ENCODE measurements around the gene JAK3. TPM values are rescaled to one million over a fixed set of nuclear protein-coding genes. Genes with fewer than 3 reads are reported as not detected.

JAK3 gene
- total and polyA plus RNA-seq, 2 of the 8 experiments (the other 6 are each of a cell fraction or from before 2014, with no cell fraction given), result 4.0 to 4.7 TPM

DNA sequence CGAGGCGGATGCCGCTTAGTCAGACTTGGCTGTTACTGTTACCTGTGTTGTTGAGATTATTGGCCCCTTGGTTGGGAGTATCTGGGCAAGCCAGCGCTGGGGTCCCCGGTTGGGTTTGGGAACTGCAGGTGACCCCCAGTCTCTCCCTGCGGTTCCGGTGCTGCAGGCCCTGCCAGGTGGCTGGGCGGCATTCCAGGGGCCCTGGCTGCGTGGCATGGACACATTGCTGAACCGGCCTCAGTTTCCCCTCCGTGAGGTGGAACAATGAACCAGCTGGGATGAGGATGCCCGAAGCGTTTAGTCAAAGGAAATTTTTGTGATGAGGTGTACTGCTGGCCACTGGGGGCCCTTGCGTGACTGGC, 52.3 kb downstream of the JAK3 start:
- Histone ChIP-seq H3K79me2 (ENCODE audit: control insufficient read depth in 1 of 2, insufficient read depth in 2 of 2, low read length in 2 of 2) (no peaks in the 10 kb centered on the region), H3K23ac (ENCODE audit: insufficient read length) (no peak overlapping the region), H2AFZ (ENCODE audit: low read length) (peak overlapping the region; percentile 47; the same call in 1 of the 2 replicates), H3K14ac (ENCODE audit: insufficient read length) (no peak overlapping the region), H2BK5ac (ENCODE audit: low read depth, low read length) (no peak overlapping the region), H3K9me3 (ENCODE audit: insufficient read depth in 2 of 2, low read depth in 1 of 2, low read length in 1 of 2) (no peaks in the 10 kb centered on the region), H3K56ac (replicated peaks; ENCODE audit: insufficient read length, low read depth, low read length) (no peak overlapping the region), H3K27ac (ENCODE audit: low read depth, low read length) (no peak overlapping the region), H4K8ac (ENCODE audit: extremely low read depth, insufficient read depth, low read length) (peak overlapping the region; percentile 18; the same call in 1 of the 2 replicates), H4K20me1 (replicated peaks in 1 of 2; ENCODE audit: control insufficient read depth in 1 of 2, insufficient read depth in 2 of 2, low read length in 2 of 2) (no peaks in the 10 kb centered on the region), H2BK12ac (ENCODE audit: low read depth, low read length) (no peak overlapping the region), H3K4me3 (ENCODE audit: extremely low read depth in 1 of 4, insufficient read depth in 2 of 4, low read depth in 3 of 4, low read length in 4 of 4) (peak overlapping the region; percentile 40 to 69 (median 58)), H3K4me1 (replicated peaks in 1 of 4; ENCODE audit: control insufficient read depth in 3 of 4, insufficient read depth in 4 of 4, low read length in 3 of 4) (peaks cover 0 to 6% (median 4%) of the 10 kb centered on the region in 4 experiments; a peak in 5 of 7 replicates), H3K4ac (replicated peaks; ENCODE audit: insufficient read length, low read depth, low read length) (peak overlapping the region; percentile 53), H4K91ac (replicated peaks; ENCODE audit: insufficient read length, low read length) (no peak overlapping the region), H3K79me1 (ENCODE audit: low read depth, low read length) (no peaks in the 10 kb centered on the region), H4K5ac (ENCODE audit: insufficient read length, low read depth, low read length) (no peak overlapping the region), H2BK15ac (ENCODE audit: low read length) (no peak overlapping the region), H2BK120ac (replicated peaks; ENCODE audit: low read depth, low read length) (no peak overlapping the region), H3K36me3 (ENCODE audit: control insufficient read depth in 2 of 4, insufficient read depth in 4 of 4, low read length in 3 of 4) (no peaks in the 10 kb centered on the region), H3K23me2 (ENCODE audit: low read depth, low read length) (peaks cover 12% of the 10 kb centered on the region; the same call in 1 of the 2 replicates), H2BK20ac (ENCODE audit: low read length) (no peak overlapping the region), H3K4me2 (ENCODE audit: insufficient read depth in 1 of 2, low read depth in 2 of 2, low read length in 2 of 2) (peak overlapping the region; percentile 71 to 80), H3K27me3 (replicated peaks in 1 of 4; ENCODE audit: control insufficient read depth in 3 of 4, extremely low read depth in 1 of 4, insufficient read depth in 3 of 4, low read length in 3 of 4) (peaks cover 0 to 9% (median 7%) of the 10 kb centered on the region in 4 experiments; a peak in 6 of 7 replicates), H2AK5ac (ENCODE audit: low read depth, low read length) (no peak overlapping the region), H3K18ac (ENCODE audit: extremely low read depth, low read length) (no peak overlapping the region; the same call in 1 of the 2 replicates), H3K9ac (replicated peaks in 1 of 4; ENCODE audit: extremely low read depth in 1 of 4, low read depth in 3 of 4, low read length in 3 of 4) (peak overlapping the region in 1 of 4 experiments; percentile 9; a peak in 1 of 7 replicates)
- ChIA-PET CTCF (ENCODE audit: partially characterized antibody) (interaction anchor here (1.0 to 2.7 kb wide), 8 partner anchors 11 to 64 kb away, joined by 3 to 11 read pairs (median 4); partner anchors contain the start of gene RPL18A), POLR2A (ENCODE audit: partially characterized antibody) (interaction anchor here (0.9 to 3.7 kb wide), 7 partner anchors 9 to 189 kb away, joined by 3 to 12 read pairs (median 5); partner anchors contain the start of gene RPL18A)
- no peak for FAIRE-seq
- no peak for DNase-seq (ENCODE audit: low read depth in 1 of 2, low spot score in 2 of 2)
- 30% methylated on average over 14 of the region's 14 CpGs; no CpG with 5 or more reads in 1 of the 2 experiments for WGBS, 2 experiments (ENCODE audit: extremely low coverage in 1 of 2, insufficient coverage in 1 of 2, insufficient read length in 1 of 2, insufficient replicate concordance in 2 of 2, low coverage in 1 of 2, low lambda C conversion rate in 2 of 2, missing lambda C conversion rate in 1 of 2)
- TF ChIP-seq TEAD4 (IDR thresholded peaks at IDR 0.05; ENCODE audit: low read depth, low read length) (peak; percentile 44; the same call in 1 of the 2 replicates), RBBP5 (IDR thresholded peaks at IDR 0.05; ENCODE audit: borderline replicate concordance, low read depth, low read length) (no peak), EP300 (IDR thresholded peaks at IDR 0.05; ENCODE audit: borderline replicate concordance in 1 of 2, low read depth in 2 of 2, low read length in 2 of 2) (no peak), SAP30 (IDR thresholded peaks at IDR 0.05; ENCODE audit: insufficient read depth, insufficient replicate concordance, low read length) (no peak), SP1 (IDR thresholded peaks at IDR 0.05; ENCODE audit: low read depth, low read length) (no peak), KDM1A (IDR thresholded peaks at IDR 0.05; ENCODE audit: borderline replicate concordance, low read length) (no peak), GTF2F1 (IDR thresholded peaks at IDR 0.05; ENCODE audit: borderline replicate concordance, low read depth, low read length) (no peak)
- TF ChIP-seq, protein P1, sequence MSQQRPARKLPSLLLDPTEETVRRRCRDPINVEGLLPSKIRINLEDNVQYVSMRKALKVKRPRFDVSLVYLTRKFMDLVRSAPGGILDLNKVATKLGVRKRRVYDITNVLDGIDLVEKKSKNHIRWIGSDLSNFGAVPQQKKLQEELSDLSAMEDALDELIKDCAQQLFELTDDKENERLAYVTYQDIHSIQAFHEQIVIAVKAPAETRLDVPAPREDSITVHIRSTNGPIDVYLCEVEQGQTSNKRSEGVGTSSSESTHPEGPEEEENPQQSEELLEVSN (IDR thresholded peaks at IDR 0.05), result no peak

All from H1 (cell line).